Mesendoderm (in vitro differentiated cells): Measurements from ENCODE around the gene CCL18.
"Not testable (repeated sequence)": the region's sequence is repeated elsewhere in the genome, so short reads cannot be mapped to it uniquely, and the experiment has no call there.

Experiments used
- DNase-seq: peaks from one replicate; pipeline ENCODE4 v3.0.0; 2013
- H2AK5ac ChIP-seq: 2 replicates; pipeline ENCODE4 v1.6.1; 2013; ENCODE audit warnings: low read length, inconsistent platforms
- H2BK120ac ChIP-seq: 2 replicates; pipeline ENCODE4 v1.6.1; 2013; ENCODE audit warnings: low read depth, mild to moderate bottlenecking, low read length, moderate library complexity, mixed read lengths
- H2BK15ac ChIP-seq: replicated peaks from 2 replicates; pipeline ENCODE4 v1.6.1; 2013; ENCODE audit warnings: low read depth, mild to moderate bottlenecking, moderate library complexity
- H2BK5ac ChIP-seq: 2 replicates; pipeline ENCODE4 v1.6.1; 2013; ENCODE audit warnings: low read length, inconsistent platforms
- H3K18ac ChIP-seq: 2 replicates; pipeline ENCODE4 v1.6.1; 2013; ENCODE audit warnings: mild to moderate bottlenecking, low read length, mixed read lengths
- H3K23ac ChIP-seq: one replicate; pipeline ENCODE4 v1.6.1; 2013; ENCODE audit warnings: low read length
- H3K27ac ChIP-seq: 2 replicates; pipeline ENCODE4 v1.5.1; 2013; ENCODE audit warnings: low read depth, mild to moderate bottlenecking, inconsistent platforms, low read length, moderate library complexity
- H3K27me3 ChIP-seq: 2 replicates; pipeline ENCODE4 v1.6.1; 2013; ENCODE audit warnings: low read length, control low read depth, mild to moderate bottlenecking, inconsistent platforms; ENCODE audit not compliant: insufficient read depth, poor library complexity
- H3K36me3 ChIP-seq: 2 replicates; pipeline ENCODE4 v1.6.1; 2013; ENCODE audit warnings: low read length, inconsistent platforms; ENCODE audit not compliant: control insufficient read depth, insufficient read depth
- H3K4ac ChIP-seq: one replicate; pipeline ENCODE4 v1.6.1; 2013; ENCODE audit warnings: low read depth, mild to moderate bottlenecking, low read length, moderate library complexity
- H3K4me1 ChIP-seq: 2 replicates; pipeline ENCODE4 v1.6.1; 2013; ENCODE audit warnings: low read depth, low read length, inconsistent platforms; ENCODE audit not compliant: control insufficient read depth
- H3K4me2 ChIP-seq: 2 replicates; pipeline ENCODE4 v1.6.1; 2013; ENCODE audit warnings: low read length
- H3K4me3 ChIP-seq: 2 replicates; pipeline ENCODE4 v1.5.1; 2013; ENCODE audit warnings: mild to moderate bottlenecking, low read length
- H3K56ac ChIP-seq: one replicate; pipeline ENCODE4 v1.6.1; 2013; ENCODE audit warnings: low read length
- H3K79me1 ChIP-seq: 2 replicates; pipeline ENCODE4 v1.6.1; 2013; ENCODE audit warnings: low read length, inconsistent platforms
- H3K79me2 ChIP-seq: 2 replicates; pipeline ENCODE4 v1.6.1; 2013; ENCODE audit warnings: mild to moderate bottlenecking, low read length; ENCODE audit not compliant: control insufficient read depth, insufficient read depth
- H3K9ac ChIP-seq: 2 replicates; pipeline ENCODE4 v1.6.1; 2013; ENCODE audit warnings: low read length, inconsistent platforms
- H4K5ac ChIP-seq: one replicate; pipeline ENCODE4 v1.6.1; 2013; ENCODE audit warnings: low read length
- H4K8ac ChIP-seq: one replicate; pipeline ENCODE4 v1.6.1; 2013; ENCODE audit warnings: low read depth, mild to moderate bottlenecking, control low read depth, low read length, moderate library complexity
- WGBS: extraction: QIAGEN DNeasy Blood & Tissue Kit; methylation state at CpG from one replicate; pipeline ENCODE4 v1.1.7; 2013; ENCODE audit warnings: low lambda C conversion rate, missing lambda C conversion rate; ENCODE audit not compliant: insufficient coverage; ENCODE audit errors: extremely low coverage; 5-methylcytosine and 5-hydroxymethylcytosine counted together

The CCL18 gene

GRCh38 chr17:36074365-36074764 is 10.3 kb downstream of the CCL18 start:
- Histone ChIP-seq H3K4me2 (no peak overlapping the region), H3K18ac (no peak overlapping the region), H3K4me3 (no peak overlapping the region), H3K23ac (no peak overlapping the region), H3K4me1 (no peaks in the 10 kb centered on the region), H3K9ac (no peak overlapping the region), H3K27ac (no peak overlapping the region), H3K27me3 (no peaks in the 10 kb centered on the region), H4K5ac (no peak overlapping the region), H3K79me1 (no peaks in the 10 kb centered on the region), H2BK5ac (no peak overlapping the region), H2BK15ac (no peak overlapping the region), H2AK5ac (no peak overlapping the region), H3K4ac (no peak overlapping the region), H4K8ac (no peak overlapping the region), H2BK120ac (no peak overlapping the region), H3K79me2 (no peaks in the 10 kb centered on the region), H3K56ac (no peak overlapping the region), H3K36me3 (no peaks in the 10 kb centered on the region)
- no peak for DNase-seq
- WGBS, result no CpG with 5 or more reads among the region's 1 CpG

GRCh38 chr17:36081681-36082471 is 17.8 kb downstream of the CCL18 start:
- H3K4ac ChIP-seq, H4K5ac ChIP-seq, H3K27me3 ChIP-seq, H3K27ac ChIP-seq, H3K79me2 ChIP-seq, DNase-seq, H3K18ac ChIP-seq, H2BK5ac ChIP-seq, H3K79me1 ChIP-seq, H3K23ac ChIP-seq, H4K8ac ChIP-seq, H2BK15ac ChIP-seq, H3K36me3 ChIP-seq, H2BK120ac ChIP-seq, H3K4me3 ChIP-seq, H3K56ac ChIP-seq, H3K4me2 ChIP-seq, H2AK5ac ChIP-seq, H3K4me1 ChIP-seq, H3K9ac ChIP-seq: not testable (repeated sequence)
- WGBS, result no CpG with 5 or more reads among the region's 5 CpGs

- not testable (repeated sequence) for H4K5ac ChIP-seq, H3K27ac ChIP-seq, H3K18ac ChIP-seq, H3K4me2 ChIP-seq, H2BK5ac ChIP-seq, H3K4me1 ChIP-seq, H3K4me3 ChIP-seq, H2BK120ac ChIP-seq, H3K9ac ChIP-seq, H2AK5ac ChIP-seq, H3K27me3 ChIP-seq, H4K8ac ChIP-seq, H3K79me2 ChIP-seq, H3K4ac ChIP-seq, H3K36me3 ChIP-seq, DNase-seq, H2BK15ac ChIP-seq, H3K79me1 ChIP-seq, H3K23ac ChIP-seq, H3K56ac ChIP-seq
- no CpG with 5 or more reads among the region's 8 CpGs for WGBS
Observed at GRCh38 chr17:36082482-36083120, 18.5 kb downstream of the CCL18 start.

GRCh38 chr17:36083691-36084090 is 19.6 kb downstream of the CCL18 start:
- not testable (repeated sequence) for H3K27me3 ChIP-seq, DNase-seq, H3K23ac ChIP-seq, H3K56ac ChIP-seq, H3K4me1 ChIP-seq, H3K27ac ChIP-seq, H4K5ac ChIP-seq, H3K79me2 ChIP-seq, H3K9ac ChIP-seq, H2AK5ac ChIP-seq, H3K4me2 ChIP-seq, H2BK5ac ChIP-seq, H3K4me3 ChIP-seq, H2BK15ac ChIP-seq, H3K36me3 ChIP-seq, H3K79me1 ChIP-seq, H2BK120ac ChIP-seq, H3K4ac ChIP-seq, H4K8ac ChIP-seq, H3K18ac ChIP-seq
- no CpG with 5 or more reads among the region's 2 CpGs for WGBS

GRCh38 chr17:36085765-36086164 is 21.7 kb downstream of the CCL18 start:
- H3K56ac ChIP-seq, result no peak overlapping the region
- WGBS, result no CpG with 5 or more reads among the region's 1 CpG
- H3K4me1 ChIP-seq, result no peaks in the 10 kb centered on the region
- no peak for DNase-seq
- no peak overlapping the region for H3K18ac ChIP-seq
- H3K36me3 ChIP-seq, result no peaks in the 10 kb centered on the region
- H4K5ac ChIP-seq, result no peak overlapping the region
- no peak overlapping the region for H2BK120ac ChIP-seq
- no peaks in the 10 kb centered on the region for H3K79me2 ChIP-seq
- H3K23ac ChIP-seq, result no peak overlapping the region
- no peak overlapping the region for H3K4me2 ChIP-seq
- H4K8ac ChIP-seq, result no peak overlapping the region
- no peak overlapping the region for H2AK5ac ChIP-seq
- H2BK5ac ChIP-seq, result no peak overlapping the region
- H3K4ac ChIP-seq, result no peak overlapping the region
- no peaks in the 10 kb centered on the region for H3K79me1 ChIP-seq
- H2BK15ac ChIP-seq, result no peak overlapping the region
- H3K9ac ChIP-seq, result no peak overlapping the region
- H3K4me3 ChIP-seq, result no peak overlapping the region
- H3K27me3 ChIP-seq, result no peaks in the 10 kb centered on the region
- H3K27ac ChIP-seq, result no peak overlapping the region
